SK-N-SH (cell line): ENCODE measurements around the gene PF4V1. TPM values are rescaled to one million over a fixed set of nuclear protein-coding genes. Genes with fewer than 3 reads are reported as not detected.

Source experiments
- CTCF ChIA-PET: fragments of 300-600, 350-600 bp; formaldehyde crosslinking; extraction: SDS; loops from one replicate; lab custom pipeline; 2021; lab: Yijun Ruan, JAX
- POLR2A ChIA-PET: fragments of 350-600 bp; sonication (Branson Sonifier 250); formaldehyde crosslinking; extraction: SDS; loops from one replicate; lab custom pipeline; 2020; ENCODE audit warnings: antibody characterized with exemption, inconsistent platforms; lab: Yijun Ruan, JAX
- DNase-seq: peaks from one replicate; pipeline ENCODE4 v3.0.0; 2012
- H2AFZ ChIP-seq: fragments of 200-600 bp; sonication (generic); 2 replicates; pipeline ENCODE4 v1.8.1; 2016; ENCODE audit warnings: antibody characterized with exemption, mild to moderate bottlenecking, low read depth
- H3F3A ChIP-seq: fragments of 200-600 bp; sonication (generic); replicated peaks from 2 replicates; pipeline ENCODE3; 2016; ENCODE audit warnings: antibody characterized with exemption, mild to moderate bottlenecking; ENCODE audit not compliant: insufficient read depth
- H3K27ac ChIP-seq, 2 experiments: fragments of 200-500 bp in 1 of 2; fragments of 200-600 bp in 1 of 2; sonication (Bioruptor generic) in 1 of 2; sonication (generic), shearing (Covaris generic) in 1 of 2; 2 replicates each; pipeline versions ENCODE4 v1.5.1 to v1.6.1; 2014 to 2016; ENCODE audit warnings: low read depth in 2 of 2, inconsistent platforms in 1 of 2, low read length in 1 of 2, mild to moderate bottlenecking in 1 of 2, mixed read lengths in 1 of 2
- H3K27me3 ChIP-seq: fragments of 200-600 bp; sonication (generic), shearing (Covaris generic); 2 replicates; pipeline ENCODE4 v1.6.1; 2016; ENCODE audit warnings: mixed run types; ENCODE audit not compliant: insufficient read depth
- H3K36me3 ChIP-seq, 2 experiments: fragments of 200-500 bp in 1 of 2; fragments of 200-600 bp in 1 of 2; sonication (Bioruptor generic) in 1 of 2; sonication (generic) in 1 of 2; replicated peaks in 1 of 2; 2 replicates each; pipeline versions ENCODE3 to v1.5.1; 2014 to 2016; ENCODE audit warnings: low read length in 1 of 2, mild to moderate bottlenecking in 1 of 2; ENCODE audit not compliant: insufficient read depth in 2 of 2, control insufficient read depth in 1 of 2
- H3K4me1 ChIP-seq, 2 experiments: fragments of 200-500 bp in 1 of 2; fragments of 200-600 bp in 1 of 2; sonication (Bioruptor generic) in 1 of 2; sonication (generic), shearing (Covaris generic) in 1 of 2; 2 replicates each; pipeline versions ENCODE4 v1.5.1 to v1.6.1; 2014 to 2016; ENCODE audit warnings: low read depth in 1 of 2, low read length in 1 of 2, mixed run types in 1 of 2; ENCODE audit not compliant: insufficient read depth in 2 of 2, control insufficient read depth in 1 of 2
- H3K4me2 ChIP-seq: fragments of 200-600 bp; sonication (generic), shearing (Covaris generic); 2 replicates; pipeline ENCODE4 v1.6.1; 2017; ENCODE audit warnings: mixed run types
- H3K4me3 ChIP-seq, 2 experiments: fragments of 200-500 bp in 1 of 2; fragments of 200-600 bp in 1 of 2; sonication (Bioruptor generic) in 1 of 2; sonication (generic), shearing (Covaris generic) in 1 of 2; 2 replicates each; pipeline versions ENCODE4 v1.5.1 to v1.8.1; 2014 to 2016; ENCODE audit warnings: low read depth in 2 of 2, inconsistent platforms in 1 of 2, low read length in 1 of 2, mild to moderate bottlenecking in 1 of 2, mixed read lengths in 1 of 2, moderate library complexity in 1 of 2
- H3K79me2 ChIP-seq: fragments of 200-600 bp; sonication (generic); 2 replicates; pipeline ENCODE4 v1.8.1; 2017; ENCODE audit warnings: mild to moderate bottlenecking; ENCODE audit not compliant: insufficient read depth
- H3K9ac ChIP-seq: fragments of 200-600 bp; sonication (generic); 2 replicates; pipeline ENCODE4 v1.6.1; 2017; ENCODE audit warnings: mixed run types
- H3K9me2 ChIP-seq: fragments of 200-600 bp; sonication (generic); 2 replicates; pipeline ENCODE4 v1.6.1; 2017; ENCODE audit warnings: mixed run types
- H3K9me3 ChIP-seq: fragments of 200-600 bp; sonication (generic); 2 replicates; pipeline ENCODE4 v1.6.1; 2017; ENCODE audit warnings: mixed run types, mild to moderate bottlenecking, moderate library complexity
- H4K20me1 ChIP-seq: fragments of 200-600 bp; sonication (generic); 2 replicates; pipeline ENCODE4 v1.6.1; 2017; ENCODE audit warnings: mild to moderate bottlenecking, mixed run types; ENCODE audit not compliant: insufficient read depth
- EZH2phosphoT487 ChIP-seq: fragments of 200-600 bp; sonication (generic); IDR thresholded peaks from 2 replicates; pipeline ENCODE4 v1.6.1; 2017; ENCODE audit warnings: low read depth, mixed run types, mild to moderate bottlenecking, antibody characterized with exemption, moderate library complexity, borderline replicate concordance
- GABPA ChIP-seq: IDR thresholded peaks from 2 replicates; pipeline ENCODE4 v1.4.0; 2012; ENCODE audit warnings: low read depth, mild to moderate bottlenecking
- JUND ChIP-seq: IDR thresholded peaks from 2 replicates; pipeline ENCODE4 v1.4.0; 2012
- MEF2A ChIP-seq: IDR thresholded peaks from 2 replicates; pipeline ENCODE4 v1.4.0; 2012; ENCODE audit warnings: low read depth, borderline replicate concordance
- NFIC ChIP-seq: IDR thresholded peaks from 2 replicates; pipeline ENCODE4 v1.4.0; 2012; ENCODE audit warnings: borderline replicate concordance
- NRF1 ChIP-seq: IDR thresholded peaks from 2 replicates; pipeline ENCODE4 v1.6.1; 2012; ENCODE audit warnings: low read depth, mild to moderate bottlenecking, low read length
- RXRA ChIP-seq: IDR thresholded peaks from 2 replicates; pipeline ENCODE4 v1.4.0; 2012; ENCODE audit warnings: low read depth, mild to moderate bottlenecking, borderline replicate concordance
- SIN3A ChIP-seq: IDR thresholded peaks from 2 replicates; pipeline ENCODE4 v1.6.1; 2012; ENCODE audit warnings: low read depth, mild to moderate bottlenecking, low read length, moderate library complexity, borderline replicate concordance
- TAF1 ChIP-seq: IDR thresholded peaks from 2 replicates; pipeline ENCODE4 v1.6.1; 2012; ENCODE audit warnings: low read depth, mild to moderate bottlenecking, low read length, moderate library complexity, borderline replicate concordance
- YY1 ChIP-seq: IDR thresholded peaks from 2 replicates; pipeline ENCODE4 v1.4.0; 2012; ENCODE audit warnings: low read depth, mild to moderate bottlenecking
- WGBS: methylation state at CpG from one replicate; pipeline ENCODE4 v1.1.6; 2017; ENCODE audit warnings: low lambda C conversion rate; 5-methylcytosine and 5-hydroxymethylcytosine counted together
- polyA plus RNA-seq, 3 experiments: library from polyadenylated mRNA; depleted of rRNA; stranded (reverse); fragments of >200 nt; gene quantifications; 2 replicates each; pipeline ENCODE4 v1.2.3, GENCODE V29; 2012

The PF4V1 gene
- polyA plus RNA-seq, 1 of the 3 experiments (the other 2 are of a cell fraction): not detected

DNA sequence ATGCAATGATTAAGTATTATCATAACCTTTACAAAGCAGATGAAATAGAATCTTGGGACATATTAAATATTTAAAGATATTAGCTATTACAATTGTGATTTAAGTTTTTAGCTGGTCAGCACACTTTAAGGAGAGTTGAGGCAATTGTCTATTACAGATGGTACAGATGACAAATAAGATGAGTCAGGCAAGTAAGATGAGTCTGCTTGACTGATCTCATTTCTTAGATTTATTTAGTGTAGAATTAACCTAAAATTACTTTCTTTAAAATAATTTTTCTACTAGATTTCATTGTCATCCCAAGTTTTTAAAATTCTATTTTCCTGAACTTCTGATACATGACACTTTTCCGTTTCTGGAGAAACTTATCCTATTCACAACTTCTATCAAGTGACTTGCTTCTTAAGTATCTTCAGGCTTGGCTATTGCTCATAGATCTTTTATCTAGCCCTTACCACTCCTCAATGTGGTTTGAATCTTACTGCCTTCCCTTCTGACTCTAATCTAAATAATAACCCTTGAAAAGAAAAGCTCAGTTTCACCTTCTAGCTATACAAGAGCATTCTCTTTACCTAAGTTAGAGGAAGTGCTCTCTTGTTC, 49.0 kb downstream of the PF4V1 start:
- CTCF ChIA-PET: no interaction called here
- POLR2A ChIA-PET: no interaction called here
- H3K4me2 ChIP-seq: no peak overlapping the region

DNA sequence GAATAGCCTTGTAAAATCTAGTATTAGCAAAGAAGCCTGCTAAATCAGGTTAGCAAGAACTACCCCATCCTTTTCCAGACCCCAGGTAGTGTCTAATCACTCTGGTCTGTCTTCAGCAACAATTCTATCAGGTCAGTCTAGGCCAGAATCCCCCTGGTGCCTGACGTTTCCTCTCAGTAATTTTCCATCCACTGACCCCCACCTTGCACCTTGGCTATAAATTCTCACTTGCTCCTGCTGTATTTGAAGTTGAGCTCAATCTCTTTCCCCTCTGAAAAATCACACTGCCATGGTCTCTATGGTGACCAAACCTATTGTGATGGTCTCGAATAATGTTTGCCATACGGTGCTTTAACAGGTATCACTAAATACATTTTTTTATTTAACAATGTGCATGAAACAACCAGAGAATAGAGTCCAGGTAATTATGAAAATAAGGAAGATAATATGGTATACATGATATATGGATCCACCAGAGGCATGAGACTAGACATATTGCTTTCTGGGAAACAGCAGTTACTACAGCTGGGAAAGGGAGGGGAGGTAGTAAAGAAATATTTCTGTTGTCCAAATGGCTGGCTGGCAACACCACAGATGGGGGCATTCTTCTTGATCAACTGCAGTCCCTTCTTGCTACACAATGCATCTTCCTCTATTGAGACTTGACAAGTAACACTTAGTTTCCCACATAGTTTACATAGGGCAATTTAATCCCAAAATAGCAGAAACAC, 49.9 kb downstream of the PF4V1 start:
- TF ChIP-seq GABPA: no peak
- no peak for TF ChIP-seq MEF2A
- no peak for TF ChIP-seq EZH2phosphoT487
- no peak for TF ChIP-seq RXRA
- no peak for TF ChIP-seq YY1
- no peak for TF ChIP-seq NFIC
- no peaks in the 10 kb centered on the region for H3K9me2 ChIP-seq
- H2AFZ ChIP-seq: no peak overlapping the region
- ChIA-PET POLR2A (no interaction called here), CTCF (interaction anchor here (0.6 kb wide), 1 partner anchor 21 kb away, joined by 3 read pairs; no protein-coding TSS in a partner anchor)
- no peak overlapping the region for H3K9ac ChIP-seq
- no peaks in the 10 kb centered on the region for H3K9me3 ChIP-seq
- H3K36me3 ChIP-seq: no peaks in the 10 kb centered on the region
- peaks cover 4% of the 10 kb centered on the region for H3F3A ChIP-seq
- H3K27ac ChIP-seq: no peak overlapping the region
- no peaks in the 10 kb centered on the region; the same call in 1 of the 2 replicates for H3K27me3 ChIP-seq
- H4K20me1 ChIP-seq: no peaks in the 10 kb centered on the region
- no peak overlapping the region for H3K4me3 ChIP-seq
- no peaks in the 10 kb centered on the region for H3K79me2 ChIP-seq
- DNase-seq: no peak
- WGBS: 9% methylated on average over 3 of the region's 3 CpGs
- H3K4me1 ChIP-seq: no peaks in the 10 kb centered on the region
- no peak overlapping the region for H3K4me2 ChIP-seq

More for the DNA sequence above, 49.0 kb downstream of the PF4V1 start:
- Histone ChIP-seq H4K20me1 (no peaks in the 10 kb centered on the region), H3K9me2 (no peaks in the 10 kb centered on the region), H2AFZ (no peak overlapping the region), H3K4me1 (no peaks in the 10 kb centered on the region), H3K9ac (no peak overlapping the region), H3F3A (peaks cover 4% of the 10 kb centered on the region), H3K79me2 (no peaks in the 10 kb centered on the region), H3K27ac (no peak overlapping the region), H3K4me3 (no peak overlapping the region), H3K36me3 (no peaks in the 10 kb centered on the region), H3K27me3 (no peaks in the 10 kb centered on the region; the same call in 1 of the 2 replicates), H3K9me3 (no peaks in the 10 kb centered on the region)
- TF ChIP-seq NRF1 (no peak), JUND (no peak), SIN3A (no peak), TAF1 (no peak)
- no peak for DNase-seq
- WGBS: 0% methylated on average over 1 of the region's 1 CpG

Other genes starting within 250 kb of the PF4V1 start
- gene RASSF6, start 232.9 kb upstream of the PF4V1 start, polyA plus RNA-seq (2012; rRNA removed): not detected in 2 replicates
- 6.0 and 7.7 TPM in 2 replicates for gene CXCL8, start 112.7 kb upstream of the PF4V1 start, polyA plus RNA-seq (2012; rRNA removed)
- 0.02 and 0.03 TPM in 2 replicates for gene CXCL6, start 16.6 kb upstream of the PF4V1 start, polyA plus RNA-seq (2012; rRNA removed)
- 0.06 and 0.12 TPM in 2 replicates for gene CXCL1, start 16.1 kb downstream of the PF4V1 start, polyA plus RNA-seq (2012; rRNA removed)
- gene PF4, start 128.7 kb downstream of the PF4V1 start, polyA plus RNA-seq (2012; rRNA removed): not detected in 2 replicates
- gene PPBP, start 134.9 kb downstream of the PF4V1 start, polyA plus RNA-seq (2012; rRNA removed): not detected in 2 replicates
- 0.02 and 0.03 TPM in 2 replicates for gene CXCL5, start 145.4 kb downstream of the PF4V1 start, polyA plus RNA-seq (2012; rRNA removed)
- 0.31 and 0.34 TPM in 2 replicates for gene CXCL3, start 185.4 kb downstream of the PF4V1 start, polyA plus RNA-seq (2012; rRNA removed)
- gene CXCL2, start 245.9 kb downstream of the PF4V1 start, polyA plus RNA-seq (2012; rRNA removed): 20.9 and 33.7 TPM in 2 replicates